Uterus (tissue), 4 donors: ENCODE measurements around the gene TNS2. TPM values are rescaled to one million over a fixed set of nuclear protein-coding genes. Genes with fewer than 3 reads are reported as not detected.

Source experiments
- DNase-seq, 2 donors: peaks; one replicate each; pipeline ENCODE4 v3.0.0-alpha.2; 2019 to 2020
- H3K27ac ChIP-seq, 2 donors: fragments of 200-600 bp; sonication (generic); 1 replicate in 1 of 2; 2 replicates in 1 of 2; pipeline ENCODE4 v1.5.1; 2016 to 2018
- H3K27me3 ChIP-seq, 2 donors: fragments of 200-600 bp; sonication (generic); one replicate each; pipeline ENCODE4 v1.5.1; 2018 to 2019; ENCODE audit warnings: control low read depth in 1 of 2
- H3K36me3 ChIP-seq, 2 donors: fragments of 200-600 bp; sonication (generic); one replicate each; pipeline ENCODE4 v1.5.1; 2019; ENCODE audit warnings: control low read depth in 1 of 2
- H3K4me1 ChIP-seq, 2 donors: fragments of 200-600 bp; sonication (generic); one replicate each; pipeline ENCODE4 v1.5.1; 2018 to 2019; ENCODE audit warnings: control low read depth in 1 of 2
- H3K4me3 ChIP-seq, 2 donors: fragments of 200-600 bp; sonication (generic); 1 replicate in 1 of 2; 2 replicates in 1 of 2; pipeline ENCODE4 v1.5.1; 2018 to 2019; ENCODE audit warnings: mild to moderate bottlenecking in 1 of 2
- H3K9me3 ChIP-seq, 2 donors: fragments of 200-600 bp; sonication (generic); one replicate each; pipeline ENCODE4 v1.5.1; 2019; ENCODE audit warnings: control low read depth in 1 of 2
- POLR2A ChIP-seq, 2 donors: fragments of 450-650 bp; IDR thresholded peaks; one replicate each; pipeline ENCODE4 v1.6.1; 2016; ENCODE audit warnings: antibody characterized with exemption in 2 of 2, mild to moderate bottlenecking in 1 of 2, moderate library complexity in 1 of 2
- intact Hi-C: fragments of 100-400 bp; cut with DNase I; formaldehyde crosslinking; loops from one replicate; pipeline ENCODE4 v1.15.1; 2023; ENCODE audit warnings: low total_unique reads
- total RNA-seq, 4 donors: library from RNA; depleted of rRNA in 3 of 4; stranded (reverse); fragments of >200 nt in 3 of 4; gene quantifications; one replicate each; pipeline versions ENCODE4 v1.1.0 to v1.2.4, GENCODE V29; 2014 to 2023
- TF ChIP-seq, protein P1 (sequence below), 4 experiments: fragments of 200-600 bp in 2 of 4; fragments of 450-650 bp in 2 of 4; sonication (generic) in 2 of 4; IDR thresholded peaks; one replicate each; pipeline ENCODE4 v1.5.1; 2016 to 2019; ENCODE audit warnings: antibody characterized with exemption in 4 of 4, mild to moderate bottlenecking in 2 of 4, moderate library complexity in 1 of 4
- donor health status: DM: yes; HTN: yes; CAD: no.

The TNS2 gene
- total RNA-seq, 4 donors from 2014 or later = 64.0 to 394 (median 112) TPM

DNA sequence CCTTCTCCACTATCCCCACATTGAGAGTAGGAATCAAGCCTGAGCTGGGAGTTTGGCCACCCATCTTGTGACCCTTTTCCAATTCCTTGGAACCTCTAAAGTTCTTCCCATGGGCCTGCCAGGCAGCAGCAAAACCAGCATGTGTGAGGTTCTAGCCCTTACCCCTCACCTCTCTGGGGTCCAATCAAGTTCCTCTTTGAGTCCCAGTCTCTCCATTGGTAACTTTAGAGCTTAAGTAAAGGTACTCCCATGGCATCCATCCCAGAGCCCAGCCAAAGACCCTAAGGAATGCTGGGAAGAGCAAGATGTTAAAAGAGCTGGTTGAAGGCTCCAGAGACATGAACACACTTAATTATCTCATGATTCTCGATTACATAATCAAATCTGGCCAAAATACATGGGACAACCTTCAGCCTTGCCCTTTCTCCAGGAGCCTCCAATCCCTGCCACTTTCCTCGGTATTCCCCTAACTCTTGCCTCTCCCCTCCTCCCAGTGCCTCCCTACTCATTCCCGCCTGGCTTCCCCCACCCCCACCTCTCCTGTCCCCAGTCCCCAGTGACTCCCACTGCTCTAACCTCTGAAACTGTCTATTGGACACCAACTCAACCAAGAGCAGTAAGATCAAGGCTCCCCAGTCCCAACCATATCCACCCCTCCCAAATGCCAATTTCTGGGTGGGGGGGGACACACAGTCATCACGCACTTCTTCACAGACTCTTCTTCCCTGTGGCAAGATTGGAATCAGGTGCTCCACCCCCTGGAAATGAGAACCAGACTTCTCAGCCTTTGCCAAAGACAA, 4.8 kb upstream of the TNS2 start:
- H3K4me3 ChIP-seq = no peak overlapping the region
- H3K36me3 ChIP-seq = no peaks in the 10 kb centered on the region
- H3K27me3 ChIP-seq = no peaks in the 10 kb centered on the region
- no peak for DNase-seq
- TF ChIP-seq, protein P1, sequence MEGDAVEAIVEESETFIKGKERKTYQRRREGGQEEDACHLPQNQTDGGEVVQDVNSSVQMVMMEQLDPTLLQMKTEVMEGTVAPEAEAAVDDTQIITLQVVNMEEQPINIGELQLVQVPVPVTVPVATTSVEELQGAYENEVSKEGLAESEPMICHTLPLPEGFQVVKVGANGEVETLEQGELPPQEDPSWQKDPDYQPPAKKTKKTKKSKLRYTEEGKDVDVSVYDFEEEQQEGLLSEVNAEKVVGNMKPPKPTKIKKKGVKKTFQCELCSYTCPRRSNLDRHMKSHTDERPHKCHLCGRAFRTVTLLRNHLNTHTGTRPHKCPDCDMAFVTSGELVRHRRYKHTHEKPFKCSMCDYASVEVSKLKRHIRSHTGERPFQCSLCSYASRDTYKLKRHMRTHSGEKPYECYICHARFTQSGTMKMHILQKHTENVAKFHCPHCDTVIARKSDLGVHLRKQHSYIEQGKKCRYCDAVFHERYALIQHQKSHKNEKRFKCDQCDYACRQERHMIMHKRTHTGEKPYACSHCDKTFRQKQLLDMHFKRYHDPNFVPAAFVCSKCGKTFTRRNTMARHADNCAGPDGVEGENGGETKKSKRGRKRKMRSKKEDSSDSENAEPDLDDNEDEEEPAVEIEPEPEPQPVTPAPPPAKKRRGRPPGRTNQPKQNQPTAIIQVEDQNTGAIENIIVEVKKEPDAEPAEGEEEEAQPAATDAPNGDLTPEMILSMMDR (IDR thresholded peaks at IDR 0.05) = no peak
- no peak for TF ChIP-seq POLR2A (IDR thresholded peaks at IDR 0.05)
- H3K9me3 ChIP-seq = no peaks in the 10 kb centered on the region
- peak overlapping the region; percentile 97 to 99 for H3K27ac ChIP-seq
- intact Hi-C loops = no loop called here
- H3K4me1 ChIP-seq = peaks cover 0 to 20% of the 10 kb centered on the region in 2 donors

- no peaks in the 10 kb centered on the region for H3K36me3 ChIP-seq
- peak overlapping the region in 1 of 2 donors; percentile 69 for H3K4me3 ChIP-seq
- H3K9me3 ChIP-seq = no peaks in the 10 kb centered on the region
- peaks cover 0 to 20% of the 10 kb centered on the region in 2 donors for H3K4me1 ChIP-seq
- DNase-seq = peak; percentile 41 to 43
- TF ChIP-seq POLR2A (IDR thresholded peaks at IDR 0.05) = peak in 1 of 2 donors; percentile 25
- TF ChIP-seq, protein P1 (IDR thresholded peaks at IDR 0.05) = no peak
- intact Hi-C loops = no loop called here
- no peaks in the 10 kb centered on the region for H3K27me3 ChIP-seq
- H3K27ac ChIP-seq = peak overlapping the region; percentile 97 to 99
Observed at GRCh38 chr12:53045696-53046045, 4.2 kb upstream of the TNS2 start.

- peaks cover 0 to 20% of the 10 kb centered on the region in 2 donors for H3K4me1 ChIP-seq
- H3K9me3 ChIP-seq = no peaks in the 10 kb centered on the region
- TF ChIP-seq, protein P1 (IDR thresholded peaks at IDR 0.05) = no peak
- TF ChIP-seq POLR2A (IDR thresholded peaks at IDR 0.05) = peak; percentile 95 to 96
- H3K4me3 ChIP-seq = peak overlapping the region; percentile 69 to 70
- H3K27ac ChIP-seq = peak overlapping the region; percentile 97 to 99
- intact Hi-C loops = no loop called here
- no peaks in the 10 kb centered on the region for H3K36me3 ChIP-seq
- DNase-seq = peak; percentile 90 to 93
- no peaks in the 10 kb centered on the region for H3K27me3 ChIP-seq
Observed at GRCh38 chr12:53046655-53047220, 3.1 kb upstream of the TNS2 start.

DNA sequence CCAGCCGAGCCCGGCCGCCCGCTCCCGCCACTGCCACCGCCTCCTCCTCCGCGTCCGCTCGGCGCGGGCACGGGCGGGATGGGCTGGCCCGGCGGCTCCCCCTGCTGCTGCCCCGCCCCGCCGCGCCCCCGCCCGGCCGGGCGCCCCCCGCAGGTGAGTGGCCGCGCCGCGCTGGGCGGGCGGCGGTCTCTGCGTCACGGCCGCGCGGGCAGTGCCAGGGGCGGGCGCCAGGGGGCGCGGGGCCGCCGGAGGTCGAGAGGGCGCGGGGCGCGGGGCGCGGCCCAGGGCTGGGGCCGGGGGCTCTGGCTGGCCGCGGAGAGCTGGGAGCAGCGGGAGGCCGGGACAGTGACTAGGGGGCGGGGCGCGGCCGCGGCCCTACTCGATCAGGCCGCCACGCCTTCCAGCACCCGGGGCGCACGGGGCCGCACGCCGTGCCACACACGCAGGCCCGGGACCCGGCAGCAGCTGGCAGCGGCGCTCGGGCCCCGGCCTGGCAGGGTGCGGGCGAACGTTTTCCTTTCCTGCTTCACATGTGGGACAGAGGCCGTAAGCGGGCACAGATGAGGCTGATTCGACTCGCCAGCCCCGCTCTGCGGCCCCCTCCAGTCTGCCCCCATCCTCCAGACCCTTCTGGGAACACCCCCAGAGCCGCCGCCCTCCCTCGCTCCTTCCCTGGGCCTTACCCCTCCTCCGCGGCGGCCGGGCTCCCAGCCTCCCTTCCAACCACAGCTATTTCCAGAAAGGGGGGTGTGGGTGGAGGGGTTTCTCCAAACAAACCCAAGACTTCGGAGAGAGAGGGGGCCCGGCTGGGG, 2.4 kb upstream of the TNS2 start:
- H3K4me3 ChIP-seq = peak overlapping the region; percentile 69 to 70
- H3K4me1 ChIP-seq = peaks cover 0 to 20% of the 10 kb centered on the region in 2 donors
- H3K27me3 ChIP-seq = no peaks in the 10 kb centered on the region
- peak; percentile 82 to 86 for DNase-seq
- TF ChIP-seq POLR2A (IDR thresholded peaks at IDR 0.05) = peak; percentile 62
- TF ChIP-seq, protein P1 (IDR thresholded peaks at IDR 0.05) = peak in 3 of 4 experiments; percentile 27 to 53 (median 51)
- H3K36me3 ChIP-seq = no peaks in the 10 kb centered on the region
- intact Hi-C loops = no loop called here
- H3K9me3 ChIP-seq = no peaks in the 10 kb centered on the region
- peak overlapping the region; percentile 99 for H3K27ac ChIP-seq
